Stimulated activated naive CD8-positive, alpha-beta T cell treated with anti-CD3 and anti-CD28 coated beads, Interleukin-15, Interleukin-2, amounts not matched to agents 100 U/mL and 50 U/mL, for 24 hours (primary cell): Measurements from ENCODE around the gene PARP12.

Source experiments
- ATAC-seq: fragments of 150-1000 bp; cut with Tn5 transposase; one replicate; pipeline ENCODE4 v1.10.0; 2021
- DNase-seq: peaks from one replicate; pipeline ENCODE4 v3.0.0; 2021

PARP12 gene

GRCh38 chr7:140035400-140036223 is 27.1 kb downstream of the PARP12 start:
- DNase-seq (no peak), ATAC-seq (no peak)

GRCh38 chr7:140034421-140034820 is 28.3 kb downstream of the PARP12 start:
- ATAC-seq (no peak), DNase-seq (no peak)

GRCh38 chr7:140033779-140034363 is 28.9 kb downstream of the PARP12 start:
- DNase-seq (no peak), ATAC-seq (no peak)

GRCh38 chr7:140033036-140033435 is 29.7 kb downstream of the PARP12 start:
- DNase-seq: no peak

DNA sequence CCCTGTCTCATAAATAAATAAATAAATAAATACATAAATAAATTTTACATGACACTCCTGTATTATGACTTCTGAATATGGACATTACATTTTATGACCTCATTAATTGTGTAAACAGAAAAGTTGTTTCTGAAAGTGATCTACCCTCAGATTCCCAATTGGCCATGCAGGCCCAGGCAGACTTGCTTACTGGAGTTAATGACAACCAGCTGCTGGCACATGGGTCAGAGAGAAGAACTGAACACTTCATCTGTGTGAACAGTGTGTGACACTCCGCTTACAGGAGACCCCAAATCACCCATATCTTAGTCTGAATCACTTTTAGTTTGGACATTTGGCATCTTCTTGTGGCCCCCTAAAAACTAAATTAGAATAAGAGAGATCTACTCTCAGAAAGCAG is 31.4 kb downstream of the PARP12 start:
- no peak for ATAC-seq

More at GRCh38 chr7:140033036-140033435, 29.7 kb downstream of the PARP12 start:
- ATAC-seq: no peak

DNA sequence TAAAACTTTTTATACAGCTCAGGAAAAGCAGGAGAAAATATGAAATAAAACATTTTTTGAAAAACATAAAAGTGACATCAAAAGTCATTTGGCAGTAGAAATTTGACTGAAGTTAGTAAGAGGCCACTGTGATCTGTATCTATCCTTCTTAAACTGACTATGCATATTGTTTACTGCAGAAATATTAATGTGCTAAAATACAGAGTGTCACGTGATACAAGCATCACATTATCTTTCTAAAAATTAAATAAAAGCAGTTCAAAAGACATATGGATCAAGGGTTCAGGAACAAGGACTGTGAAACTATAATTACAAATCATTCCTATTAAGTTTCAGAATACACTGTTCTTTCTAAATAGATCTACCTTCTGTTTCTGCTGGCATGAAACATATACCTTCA is 33.7 kb downstream of the PARP12 start:
- DNase-seq: no peak
- no peak for ATAC-seq

More for the DNA sequence above, 31.4 kb downstream of the PARP12 start:
- no peak for DNase-seq

DNA sequence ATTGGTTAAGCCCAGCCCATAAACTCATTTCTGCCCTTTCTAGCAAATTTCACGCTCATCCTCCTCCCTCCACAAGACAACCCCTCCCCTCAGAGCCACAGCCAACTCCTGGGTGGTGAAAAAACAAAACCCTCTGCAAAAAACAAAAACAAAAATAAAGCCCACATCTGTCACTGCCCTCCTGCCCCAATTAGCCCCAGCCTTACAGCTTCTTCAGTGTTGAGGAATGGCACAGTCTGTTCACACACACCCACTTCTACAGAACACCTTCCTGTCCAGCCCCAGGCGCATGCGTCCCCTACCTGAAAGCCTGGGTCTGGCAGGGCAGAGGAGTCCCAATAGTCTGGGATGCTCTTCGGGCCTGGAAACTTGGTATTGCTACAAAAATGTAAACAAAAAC is 34.4 kb downstream of the PARP12 start:
- no peak for ATAC-seq

DNA sequence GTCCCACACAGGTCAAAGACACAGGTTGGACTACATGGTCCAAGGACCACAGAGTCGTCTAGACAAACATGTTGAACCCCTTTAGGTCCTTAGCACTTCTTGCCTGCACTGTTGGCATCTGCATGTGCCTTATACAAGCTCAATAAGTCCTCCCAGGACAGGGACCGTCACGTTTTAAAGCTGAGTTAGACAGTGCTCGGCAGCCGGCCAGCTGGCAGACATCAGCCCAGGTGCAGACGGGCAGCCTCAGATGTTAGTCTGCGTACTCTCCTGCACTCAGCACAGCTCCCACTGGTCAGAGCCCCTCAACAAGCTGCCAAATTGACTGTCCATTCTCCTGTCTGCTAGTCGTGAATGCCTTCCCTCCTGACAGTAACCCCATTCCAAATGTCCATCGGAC is 34.9 kb downstream of the PARP12 start:
- DNase-seq: no peak
- no peak for ATAC-seq

More for the DNA sequence above, 34.4 kb downstream of the PARP12 start:
- DNase-seq: no peak

- ATAC-seq (no peak), DNase-seq (no peak)
These were observed 35.8 kb downstream of the PARP12 start for GRCh38 chr7:140026935-140027334.

DNA sequence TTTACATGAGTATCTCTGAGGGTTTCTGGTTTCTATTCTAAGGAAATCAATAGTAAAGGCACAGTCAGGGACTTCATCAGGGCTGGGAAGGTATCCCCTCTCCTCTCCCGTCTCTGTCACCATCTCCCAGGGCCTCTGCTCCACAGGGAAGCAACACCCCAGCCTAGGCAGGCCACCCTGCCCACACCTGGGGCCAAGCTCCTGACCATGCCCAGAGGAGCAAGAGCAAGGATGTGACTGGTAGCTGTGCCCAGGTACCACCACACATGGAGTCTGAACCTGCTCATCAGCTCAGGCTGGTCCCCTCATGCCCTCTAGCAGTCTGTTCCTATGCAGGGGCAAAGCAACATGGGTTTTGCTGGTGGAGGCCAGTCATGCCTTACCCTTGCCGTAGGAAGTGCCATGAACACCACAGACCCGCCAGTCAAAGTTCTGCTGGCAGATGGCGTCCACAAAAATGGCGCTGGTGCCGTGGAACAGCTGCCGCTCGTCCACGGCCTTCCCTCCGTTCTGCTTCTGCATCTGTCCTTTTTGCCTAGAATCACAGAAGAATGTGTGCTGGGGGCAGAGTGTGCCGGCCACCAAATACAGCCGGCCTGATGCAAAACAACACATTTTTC is 36.8 kb downstream of the PARP12 start:
- DNase-seq (no peak), ATAC-seq (peak; percentile 17)

GRCh38 chr7:140025241-140025640 is 37.5 kb downstream of the PARP12 start:
- ATAC-seq: no peak

DNA sequence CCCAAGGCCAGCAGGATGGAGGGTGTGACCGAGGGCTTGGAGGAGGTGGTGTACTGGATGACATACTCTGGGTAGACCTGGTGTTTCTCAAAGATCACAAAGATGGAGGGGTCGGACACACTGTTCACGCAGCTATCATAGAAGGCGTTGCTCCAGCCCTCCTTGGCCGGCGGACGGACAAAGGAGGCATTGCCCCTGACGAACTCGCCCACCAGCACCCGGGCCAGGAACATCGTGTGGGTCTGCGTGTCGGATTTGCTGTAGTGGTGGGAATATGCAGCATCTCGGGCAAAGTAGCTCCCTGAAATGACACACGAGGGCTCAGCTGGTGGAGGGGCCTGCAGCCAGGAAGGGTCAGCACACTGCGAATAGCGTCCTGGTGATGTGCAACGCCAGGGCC is 38.2 kb downstream of the PARP12 start:
- DNase-seq: no peak
- no peak for ATAC-seq

More at GRCh38 chr7:140025241-140025640, 37.5 kb downstream of the PARP12 start:
- DNase-seq: no peak

DNA sequence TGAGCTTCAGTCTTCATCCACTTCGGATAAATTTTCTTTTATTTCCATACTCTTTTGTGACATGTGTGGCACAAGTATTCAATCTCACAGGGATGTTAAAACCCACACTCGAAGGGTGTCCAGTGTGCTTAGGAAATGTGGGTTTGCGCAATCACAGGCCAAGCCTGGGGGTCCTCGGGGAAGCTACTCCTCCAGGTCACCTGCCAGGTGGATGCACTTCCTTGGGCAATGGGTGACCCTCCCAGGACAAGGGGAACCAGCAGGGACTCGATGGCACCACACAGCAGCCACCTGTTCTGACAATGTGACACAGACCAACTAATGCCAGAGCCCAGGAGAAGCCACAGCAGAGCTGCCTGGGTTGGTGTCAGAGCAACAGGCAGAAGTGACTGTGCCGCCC is 39.0 kb downstream of the PARP12 start:
- no peak for DNase-seq
- no peak for ATAC-seq

DNA sequence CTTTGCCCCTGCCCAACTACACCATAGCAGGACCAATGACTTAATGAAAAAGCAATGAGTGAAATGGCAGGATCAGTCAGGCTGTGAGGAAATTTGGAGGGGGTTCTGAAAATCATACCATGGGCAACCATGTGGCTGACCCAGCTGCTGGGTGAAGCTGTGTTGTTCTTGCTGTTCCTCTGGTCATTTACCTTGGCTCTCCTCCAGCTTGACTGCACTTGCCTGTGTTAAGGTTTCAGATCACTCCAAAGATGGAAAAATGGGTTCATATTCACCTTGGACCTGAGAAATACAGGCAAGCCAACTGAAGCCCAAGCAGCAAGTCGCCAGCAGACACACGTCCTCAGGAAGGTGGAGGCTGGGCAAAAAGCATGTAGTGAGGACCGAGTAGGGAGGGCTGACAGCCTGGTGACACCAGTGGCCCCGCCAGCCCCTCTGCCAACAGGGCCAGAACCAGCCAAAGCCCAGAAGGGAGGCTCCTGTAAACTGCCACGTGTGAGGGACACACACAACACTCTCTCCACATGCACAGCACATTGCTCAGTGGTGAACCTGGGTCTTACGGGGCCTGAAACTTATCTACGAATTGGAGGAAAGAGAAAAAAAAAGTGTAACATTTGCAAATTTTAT is 40.1 kb downstream of the PARP12 start:
- no peak for DNase-seq
- ATAC-seq: no peak

DNA sequence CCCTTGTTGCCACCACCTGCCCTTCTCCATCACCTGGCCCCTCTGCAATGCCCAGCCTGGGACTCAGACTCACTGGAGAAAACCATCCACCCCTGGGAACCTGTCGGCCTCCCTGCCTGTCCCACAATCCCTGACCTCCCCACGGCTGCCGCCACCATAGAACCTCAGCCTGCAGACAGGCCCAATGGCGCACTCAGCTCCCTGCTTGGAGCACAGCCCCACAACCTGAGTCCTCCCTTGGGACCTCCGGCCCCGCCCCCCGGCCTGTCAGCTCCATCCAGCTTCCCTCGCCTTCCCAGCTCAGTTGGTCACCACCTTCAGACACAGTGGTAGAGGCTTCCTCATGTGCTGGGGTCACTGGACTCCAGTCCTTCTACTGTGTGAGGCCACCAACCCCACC is 41.1 kb downstream of the PARP12 start:
- no peak for DNase-seq
- ATAC-seq: no peak

- ATAC-seq: no peak
- no peak for DNase-seq
These were observed 43.1 kb downstream of the PARP12 start for GRCh38 chr7:140019606-140020005.

GRCh38 chr7:140019172-140019571 is 43.6 kb downstream of the PARP12 start:
- DNase-seq (no peak), ATAC-seq (no peak)

GRCh38 chr7:140018125-140019043 is 44.4 kb downstream of the PARP12 start:
- no peak for DNase-seq
- no peak for ATAC-seq

DNA sequence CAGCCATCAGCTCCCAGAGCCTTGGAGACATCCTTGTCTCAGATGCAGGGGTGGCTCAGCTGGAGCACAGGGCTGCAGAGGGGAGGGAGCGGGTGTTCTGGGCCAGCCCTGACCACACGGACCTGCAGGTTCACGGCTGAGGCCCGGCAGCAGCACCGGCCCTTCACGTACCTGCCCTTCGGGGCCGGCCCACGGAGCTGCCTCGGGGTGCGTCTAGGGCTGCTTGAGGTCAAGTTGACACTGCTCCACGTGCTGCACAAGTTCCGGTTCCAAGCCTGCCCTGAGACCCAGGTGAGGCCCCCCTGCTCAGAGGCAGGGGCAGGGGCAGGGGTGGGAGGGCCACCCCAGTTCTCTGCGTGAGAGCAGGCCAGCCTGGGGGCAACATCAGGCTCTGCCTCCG is 45.2 kb downstream of the PARP12 start:
- ATAC-seq (no peak), DNase-seq (no peak)

- ATAC-seq (peak; percentile 9), DNase-seq (no peak)
These were observed 45.7 kb downstream of the PARP12 start for GRCh38 chr7:140017034-140017433.

DNA sequence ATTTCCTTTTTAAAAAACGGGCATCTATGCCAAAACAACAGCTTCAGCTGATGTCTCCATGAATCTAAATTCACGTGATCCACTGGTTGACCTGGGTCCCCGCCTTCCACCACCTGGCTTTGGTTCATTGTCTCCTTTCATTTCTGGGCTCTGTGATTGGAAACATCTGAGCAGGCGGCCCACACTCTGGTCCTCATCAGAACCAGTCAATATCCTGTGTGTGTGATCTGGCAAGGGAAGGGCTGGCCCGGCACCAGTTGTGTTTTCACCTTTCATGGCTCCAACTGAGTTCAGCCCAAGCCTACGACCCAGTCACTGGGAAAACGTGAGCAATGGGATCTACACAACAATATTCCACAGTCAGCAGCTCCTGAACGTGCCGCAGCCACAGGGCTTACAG is 46.2 kb downstream of the PARP12 start:
- DNase-seq: no peak
- no peak for ATAC-seq

DNA sequence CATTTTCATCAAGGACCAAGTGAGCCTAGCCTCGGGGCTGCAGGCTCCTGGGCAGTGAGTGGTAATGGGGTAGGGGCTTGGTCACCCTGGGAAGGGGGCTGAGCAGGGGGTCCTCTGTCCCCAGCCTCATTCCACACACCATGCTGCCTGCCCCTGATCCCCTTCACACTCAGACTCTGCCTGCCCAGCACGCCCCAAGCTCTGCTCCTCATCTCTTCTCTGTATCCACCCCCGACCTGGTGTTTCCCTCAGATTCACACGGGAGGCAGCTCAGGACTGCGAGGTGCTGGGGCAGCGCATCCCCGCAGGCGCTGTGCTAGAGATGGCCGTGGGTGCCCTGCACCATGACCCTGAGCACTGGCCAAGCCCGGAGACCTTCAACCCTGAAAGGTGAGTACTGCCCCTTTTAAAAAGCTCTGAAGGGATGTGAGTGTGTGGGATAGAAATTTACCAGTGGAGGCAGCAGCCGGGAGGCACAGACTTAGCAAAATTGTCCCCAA is 47.2 kb downstream of the PARP12 start:
- ATAC-seq (no peak), DNase-seq (no peak)
